Stimulated activated CD4-positive, alpha-beta T cell treated with anti-CD3 and anti-CD28 coated beads, Interleukin-1b, Interleukin-23, amount 100 ng/mL, for 4 hours (primary cell): ENCODE data around the gene DLGAP4.

Source experiments
- DNase-seq, 2 donors: peaks; one replicate each; pipeline ENCODE4 v3.0.0-alpha.2; 2020; ENCODE audit warnings: low read depth in 2 of 2

The DLGAP4 gene, protein sequence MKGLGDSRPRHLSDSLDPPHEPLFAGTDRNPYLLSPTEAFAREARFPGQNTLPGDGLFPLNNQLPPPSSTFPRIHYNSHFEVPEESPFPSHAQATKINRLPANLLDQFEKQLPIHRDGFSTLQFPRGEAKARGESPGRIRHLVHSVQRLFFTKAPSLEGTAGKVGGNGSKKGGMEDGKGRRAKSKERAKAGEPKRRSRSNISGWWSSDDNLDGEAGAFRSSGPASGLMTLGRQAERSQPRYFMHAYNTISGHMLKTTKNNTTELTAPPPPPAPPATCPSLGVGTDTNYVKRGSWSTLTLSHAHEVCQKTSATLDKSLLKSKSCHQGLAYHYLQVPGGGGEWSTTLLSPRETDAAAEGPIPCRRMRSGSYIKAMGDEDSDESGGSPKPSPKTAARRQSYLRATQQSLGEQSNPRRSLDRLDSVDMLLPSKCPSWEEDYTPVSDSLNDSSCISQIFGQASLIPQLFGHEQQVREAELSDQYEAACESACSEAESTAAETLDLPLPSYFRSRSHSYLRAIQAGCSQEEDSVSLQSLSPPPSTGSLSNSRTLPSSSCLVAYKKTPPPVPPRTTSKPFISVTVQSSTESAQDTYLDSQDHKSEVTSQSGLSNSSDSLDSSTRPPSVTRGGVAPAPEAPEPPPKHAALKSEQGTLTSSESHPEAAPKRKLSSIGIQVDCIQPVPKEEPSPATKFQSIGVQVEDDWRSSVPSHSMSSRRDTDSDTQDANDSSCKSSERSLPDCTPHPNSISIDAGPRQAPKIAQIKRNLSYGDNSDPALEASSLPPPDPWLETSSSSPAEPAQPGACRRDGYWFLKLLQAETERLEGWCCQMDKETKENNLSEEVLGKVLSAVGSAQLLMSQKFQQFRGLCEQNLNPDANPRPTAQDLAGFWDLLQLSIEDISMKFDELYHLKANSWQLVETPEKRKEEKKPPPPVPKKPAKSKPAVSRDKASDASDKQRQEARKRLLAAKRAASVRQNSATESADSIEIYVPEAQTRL

DNA sequence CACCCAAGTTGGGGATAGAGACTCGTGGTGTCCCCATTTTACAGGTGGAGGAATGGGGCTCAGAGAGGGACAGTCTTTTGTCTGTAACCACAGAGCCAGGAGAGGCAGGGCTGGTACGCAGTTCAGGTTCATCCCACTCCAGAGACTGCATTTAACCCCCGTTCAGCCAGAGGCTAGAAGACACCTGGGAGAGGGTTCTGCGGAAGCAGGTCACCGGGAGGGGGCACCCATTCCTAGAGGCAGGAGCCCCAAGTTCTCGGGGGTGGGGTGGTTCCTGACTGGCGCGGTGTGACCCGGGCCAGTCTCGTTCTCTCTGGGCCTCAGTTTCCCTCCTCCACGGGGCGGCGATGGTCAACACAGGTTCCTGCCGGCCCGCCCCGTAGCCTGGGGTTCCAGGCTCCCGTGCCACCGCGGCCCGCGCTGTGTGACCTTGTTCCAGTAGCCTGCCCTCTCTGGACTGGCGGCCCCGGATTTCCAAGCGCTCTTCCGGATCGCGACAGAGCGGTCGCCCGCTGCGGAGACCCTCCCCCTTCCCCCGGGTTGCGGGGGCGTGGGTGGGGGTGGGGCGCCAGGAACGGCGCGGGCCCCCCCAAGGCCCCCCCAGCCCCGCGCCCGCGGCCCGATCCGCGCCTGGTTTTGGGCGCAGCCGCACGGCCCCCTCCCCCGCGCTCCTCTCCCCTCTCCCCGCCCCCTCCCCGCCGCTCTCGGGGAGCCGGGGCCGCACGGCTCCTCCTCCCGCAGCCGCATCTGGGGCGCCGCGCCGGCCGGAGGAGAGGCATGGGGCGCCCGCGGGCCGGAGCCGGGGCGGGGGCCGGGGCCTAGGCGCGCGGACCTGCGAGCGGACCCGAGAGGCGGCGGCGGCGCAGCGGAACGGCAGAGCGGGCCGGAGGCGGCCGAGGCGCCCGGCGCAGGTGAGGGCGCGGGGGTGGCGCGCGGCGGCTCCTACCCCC, at the start of gene DLGAP4:
TSS of gene DLGAP4 (plus strand) at position 738 of the 950 bp plus-strand sequence. CDS start 125,379 bp downstream, outside the sequence.
- peak in 1 of 2 donors; percentile 13 for DNase-seq

DNA sequence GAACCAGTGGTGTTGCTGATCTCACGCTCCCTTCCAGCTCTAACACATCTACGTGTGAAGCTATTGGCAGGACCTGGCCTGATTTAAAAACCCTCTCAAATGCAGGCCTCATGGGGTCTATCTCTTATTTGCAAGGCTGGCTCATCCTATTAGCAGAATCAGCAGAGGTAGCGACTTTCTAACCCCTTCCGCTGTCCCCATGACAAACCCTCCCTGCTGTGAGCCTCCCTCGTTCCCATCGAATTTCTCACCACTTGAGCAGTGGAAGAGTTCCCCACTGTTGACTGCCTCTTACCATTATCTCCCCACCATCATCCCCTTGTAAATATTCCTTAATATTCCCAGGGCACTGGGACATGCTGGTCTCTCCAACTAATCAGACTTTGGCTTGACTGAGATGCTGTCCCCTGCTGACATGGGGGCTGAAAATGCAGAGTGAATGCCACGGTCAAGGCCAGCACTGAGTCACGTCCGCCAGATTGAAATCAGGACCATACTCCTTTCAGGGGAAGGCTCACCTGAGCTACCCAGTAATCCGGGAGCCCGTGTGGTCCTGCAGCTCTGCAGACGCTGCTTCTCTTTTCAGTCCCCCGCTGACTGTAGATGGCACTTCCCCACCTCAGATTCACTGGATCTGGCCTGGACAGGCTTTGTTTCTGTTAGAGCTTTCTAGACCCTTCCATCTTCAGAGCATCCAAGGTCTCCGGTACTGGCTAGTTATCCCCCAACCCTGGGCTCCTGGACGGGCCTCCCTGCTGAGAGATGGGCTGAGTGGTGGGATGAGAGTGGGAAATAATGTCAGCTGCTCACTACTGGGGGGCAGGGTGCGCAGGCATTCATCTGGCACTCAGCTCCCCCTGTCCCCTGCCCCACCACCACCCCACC, 46.7 kb upstream of the DLGAP4 start:
- DNase-seq, result no peak

DNA sequence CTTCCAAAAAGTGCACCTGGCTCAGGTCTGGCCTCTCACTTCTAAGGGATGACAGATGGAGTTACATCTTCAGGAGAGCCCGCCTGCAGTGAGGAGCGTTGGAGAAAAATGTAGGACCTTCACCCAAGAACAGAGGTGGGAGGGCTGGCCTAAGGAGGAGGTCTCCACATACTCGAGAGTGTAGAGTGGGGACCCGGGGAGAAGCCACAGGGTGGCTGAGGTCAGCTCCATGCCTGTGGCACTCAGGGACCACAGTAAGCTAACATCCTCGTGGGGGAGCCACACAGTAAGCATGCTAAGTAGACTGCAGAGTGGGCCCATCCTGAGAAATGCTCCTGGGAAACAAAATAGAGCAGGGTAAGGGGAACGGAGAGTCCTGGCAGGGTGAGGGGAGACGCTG, 45.8 kb upstream of the DLGAP4 start:
- no peak for DNase-seq

DNA sequence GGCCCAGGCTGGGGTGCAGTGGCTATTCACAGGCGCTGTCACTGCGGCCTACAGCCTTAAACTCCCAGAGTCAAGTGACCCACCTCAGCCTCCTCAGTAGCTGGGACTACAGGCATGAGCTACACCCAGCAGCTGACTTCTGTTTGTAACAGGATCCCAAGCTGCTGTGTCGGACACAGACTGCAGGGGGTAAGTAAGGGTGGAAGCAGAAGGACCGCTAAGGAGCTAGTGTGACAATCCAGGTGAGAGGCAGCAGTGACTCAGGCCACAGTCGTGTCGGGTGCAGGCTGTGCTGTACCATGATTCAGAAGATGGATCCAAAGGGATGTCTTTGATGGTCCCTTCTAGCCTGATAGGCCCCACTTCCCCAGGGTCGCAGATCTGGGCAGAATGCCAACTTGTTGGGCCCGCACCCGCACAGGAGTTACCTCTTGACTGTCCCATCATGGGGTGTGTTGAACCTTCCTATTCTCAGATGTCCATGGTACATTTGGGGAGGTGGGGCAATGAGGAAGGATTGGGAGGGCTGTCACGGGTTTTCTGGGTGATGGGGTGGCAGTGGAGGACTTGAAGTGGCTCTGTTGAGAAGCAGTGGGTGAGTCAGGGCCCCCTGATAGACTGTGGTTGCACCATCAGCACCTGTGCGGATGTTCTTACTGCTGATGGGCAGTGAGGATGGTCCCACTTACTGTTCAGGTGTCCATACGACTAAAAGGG, 44.6 kb upstream of the DLGAP4 start:
- no peak for DNase-seq

DNA sequence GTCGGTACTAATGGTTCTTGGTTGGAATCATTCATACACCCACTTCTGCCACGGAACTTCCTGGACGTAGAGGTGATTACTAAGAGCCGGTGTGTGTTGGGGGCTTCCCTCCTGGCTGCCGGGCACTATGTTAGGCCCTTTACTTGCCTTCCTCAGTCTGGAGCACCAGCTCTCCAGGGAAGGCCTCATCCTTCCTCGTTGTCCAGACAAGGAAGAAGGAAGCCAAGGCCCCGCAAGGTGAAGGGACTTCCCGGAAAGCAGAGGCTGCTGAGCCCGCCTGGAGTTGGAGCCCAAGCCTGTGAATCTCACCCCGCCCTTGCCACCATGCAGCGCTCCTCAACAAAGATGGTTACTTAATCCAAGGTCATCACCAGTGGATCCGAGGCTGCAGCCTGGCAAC, 43.7 kb upstream of the DLGAP4 start:
- DNase-seq, result no peak

DNA sequence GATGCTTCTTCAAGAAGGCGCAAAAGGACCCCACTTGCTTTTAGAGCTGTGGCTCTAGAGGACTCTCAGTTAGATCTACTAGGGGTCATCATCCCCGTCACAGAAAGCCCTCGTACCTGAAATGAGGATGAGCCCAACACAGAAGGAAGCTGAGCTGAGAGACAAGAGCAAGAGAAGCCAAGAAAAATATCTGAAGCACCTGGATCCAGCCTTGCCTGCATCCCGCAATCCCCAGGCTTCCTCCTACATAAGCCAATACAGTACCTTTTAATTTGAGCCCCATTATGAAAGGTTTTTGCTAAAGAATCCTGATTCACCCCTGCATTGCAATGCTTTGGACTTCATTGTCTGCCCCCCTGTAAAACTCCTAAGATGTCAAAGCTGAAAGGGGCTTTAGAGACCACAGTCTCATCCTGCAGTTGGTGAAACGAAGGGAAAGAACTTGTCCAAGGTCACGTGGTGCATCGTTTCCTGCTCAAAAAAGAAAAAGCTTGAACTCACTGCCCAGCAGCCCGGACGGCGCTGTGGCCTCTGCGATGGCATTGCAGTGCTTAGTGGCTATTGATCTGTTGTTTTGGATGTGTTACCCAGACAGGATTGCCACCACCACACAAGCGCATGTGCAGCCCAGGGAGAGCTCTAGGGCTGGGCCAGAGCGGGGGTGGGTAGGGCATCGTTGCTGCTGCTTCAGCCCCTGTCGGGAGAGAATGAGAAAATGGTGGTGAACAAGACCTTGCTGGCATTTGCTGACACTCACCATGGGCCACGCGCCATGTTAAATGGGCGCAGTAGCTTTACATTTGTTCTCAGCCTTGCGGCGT, 41.5 kb upstream of the DLGAP4 start:
- no peak for DNase-seq

DNA sequence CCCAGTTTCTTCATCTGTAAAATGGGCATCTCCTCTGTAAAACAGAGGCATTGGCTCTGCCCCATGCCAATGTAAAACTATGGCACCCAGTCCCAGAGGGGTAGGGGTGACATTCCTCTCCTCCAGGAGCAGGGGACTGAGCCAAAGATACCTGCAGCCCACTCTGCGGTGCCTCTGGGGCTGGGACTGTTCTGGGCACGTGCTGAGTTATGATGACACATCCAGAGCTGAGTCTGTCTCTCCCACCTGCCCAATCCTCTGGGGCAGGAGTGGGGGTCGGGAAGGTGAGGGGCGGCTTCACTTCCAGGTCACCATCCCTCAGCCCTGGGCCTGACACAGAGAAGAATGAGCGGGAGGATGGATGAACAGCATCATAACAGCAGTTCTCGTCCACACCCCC, 40.0 kb upstream of the DLGAP4 start:
- DNase-seq, result no peak

DNA sequence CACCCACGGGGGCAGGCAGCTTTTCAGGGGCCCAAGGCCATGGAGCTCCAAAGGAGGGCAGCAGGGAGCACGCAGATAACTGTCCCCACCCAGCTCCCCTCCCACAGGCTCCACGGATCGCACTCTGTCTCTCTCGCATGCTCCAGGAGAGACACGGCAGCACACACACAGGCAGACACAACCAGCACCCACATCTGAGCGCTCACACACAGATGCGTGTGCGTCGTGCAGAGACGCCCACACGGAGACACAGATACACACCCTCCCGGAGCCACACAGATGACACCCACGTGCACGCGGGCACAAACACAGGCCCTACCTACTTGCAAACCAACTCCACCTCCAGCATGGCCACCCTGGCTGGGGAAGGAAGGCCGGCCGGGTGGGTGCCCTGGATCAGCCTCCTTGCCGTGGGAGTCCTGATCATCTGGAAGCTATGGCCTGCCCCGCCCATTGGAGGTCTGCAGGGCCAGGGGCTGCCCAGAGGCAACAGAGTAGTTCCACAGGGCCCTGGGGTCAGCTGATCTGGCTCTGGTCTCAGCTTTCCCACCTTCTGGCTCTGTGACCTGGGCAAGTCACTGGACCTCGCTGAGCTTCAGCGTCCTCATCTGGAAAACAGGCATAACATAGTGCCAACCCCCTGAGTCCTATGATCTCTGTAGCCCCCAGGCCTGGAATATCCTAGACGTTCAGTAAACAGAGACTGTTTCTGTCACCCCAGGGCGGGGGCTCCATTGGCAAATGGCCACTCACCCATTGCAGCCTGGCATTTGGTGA, 38.3 kb upstream of the DLGAP4 start:
- no peak for DNase-seq

DNA sequence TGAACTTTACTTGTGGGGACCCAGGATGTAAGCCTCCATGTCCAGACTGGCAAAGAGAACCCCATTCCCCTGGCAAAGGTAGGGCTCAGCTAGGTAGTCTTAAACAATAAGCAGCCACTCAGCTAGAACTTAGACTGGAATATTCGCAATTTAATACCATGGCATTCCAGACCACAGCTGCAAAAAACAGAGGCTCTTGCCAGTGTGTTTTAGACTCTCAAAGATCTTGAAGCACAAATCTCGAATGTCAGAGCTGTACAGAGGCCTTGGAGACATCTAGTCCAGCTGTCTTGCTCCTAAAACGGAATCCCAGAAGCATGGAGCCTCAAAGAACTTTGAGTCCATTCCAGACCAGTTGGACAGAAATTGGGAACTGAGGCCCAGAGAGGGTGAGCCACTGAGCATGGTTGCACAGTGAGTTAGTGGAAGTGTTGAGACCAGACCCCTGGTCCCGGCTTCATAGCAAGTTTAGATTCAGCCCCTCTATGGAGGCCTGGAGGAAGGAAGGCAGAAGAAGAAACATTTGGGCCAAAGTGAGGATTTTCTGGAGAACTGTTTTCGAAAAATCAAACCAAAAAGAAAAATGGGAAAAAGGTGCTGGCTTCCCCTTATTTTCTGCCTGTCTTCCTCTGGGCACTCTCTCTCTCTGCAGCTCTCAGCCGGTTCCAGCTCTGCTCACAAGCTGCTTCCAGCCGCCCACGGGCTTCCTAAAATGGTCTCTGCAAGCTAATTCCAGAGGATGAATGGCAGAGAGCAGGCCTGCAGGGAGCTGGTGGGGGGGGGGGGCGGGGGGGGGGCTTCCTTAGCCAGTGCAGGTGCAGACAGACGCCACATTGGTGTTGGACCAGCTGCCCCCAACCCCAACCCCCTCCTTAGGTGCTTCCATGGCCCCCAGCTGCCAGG, 37.4 kb upstream of the DLGAP4 start:
- no peak for DNase-seq

DNA sequence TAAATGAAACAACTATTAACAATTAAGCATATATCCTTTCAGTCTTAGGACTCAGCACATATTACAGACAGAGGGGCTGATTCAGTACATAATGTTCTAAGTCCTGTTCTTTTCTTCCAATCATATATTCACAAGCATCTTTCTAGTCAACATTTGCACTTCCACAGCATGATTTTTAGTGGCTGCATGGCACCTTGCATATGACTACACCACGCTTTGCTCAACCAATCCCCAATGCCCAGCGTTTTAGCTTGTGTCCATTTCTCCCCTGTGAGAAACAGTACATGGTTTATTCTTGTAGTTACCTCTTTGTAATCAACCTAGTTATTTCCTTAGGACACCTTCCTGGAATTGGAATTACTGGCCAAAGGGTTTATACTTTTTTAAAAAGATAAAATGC, 36.6 kb upstream of the DLGAP4 start:
- no peak for DNase-seq

DNA sequence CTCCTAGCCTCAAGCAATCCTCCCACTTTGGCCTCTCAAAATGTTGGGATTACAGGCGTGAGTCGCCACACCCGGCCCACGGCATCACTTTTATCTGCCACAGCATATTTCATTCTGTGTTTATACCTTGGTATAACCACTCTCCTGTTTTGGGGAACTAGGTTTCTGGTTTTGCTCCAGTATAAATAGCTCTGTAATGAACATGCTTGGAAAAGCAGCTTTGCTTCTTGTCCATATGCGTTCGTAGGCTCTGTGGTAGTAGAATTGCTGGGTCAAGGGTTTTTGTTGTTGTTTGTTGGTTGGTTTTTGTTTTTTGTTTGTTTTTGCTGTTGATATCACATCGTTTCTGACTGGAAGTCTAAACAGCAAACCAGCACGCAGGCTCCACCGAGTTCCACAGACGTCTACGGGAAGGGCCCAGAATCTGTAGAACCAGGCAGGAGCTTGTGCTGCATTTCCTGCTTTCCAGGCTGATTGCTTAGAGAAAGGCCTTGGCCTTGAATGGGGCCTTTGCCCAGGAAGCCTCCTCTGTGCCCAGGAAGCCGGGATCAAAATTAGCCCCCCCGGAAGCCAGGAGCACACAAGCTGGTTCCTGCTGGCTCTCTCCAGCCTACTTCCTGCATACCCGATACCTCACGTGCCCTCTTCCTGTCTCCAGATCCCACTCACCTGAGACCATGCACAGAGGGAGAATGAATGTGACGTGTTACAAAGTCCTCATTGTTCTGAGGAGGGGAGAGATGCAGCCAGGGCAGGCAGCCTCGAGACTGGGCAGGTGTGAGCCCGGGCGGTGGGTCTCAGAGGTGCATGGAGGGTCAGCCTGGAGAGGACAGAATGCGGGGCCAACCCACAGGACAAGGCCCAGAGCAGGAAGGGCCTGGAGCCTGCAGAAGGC, 35.1 kb upstream of the DLGAP4 start:
- no peak for DNase-seq

DNA sequence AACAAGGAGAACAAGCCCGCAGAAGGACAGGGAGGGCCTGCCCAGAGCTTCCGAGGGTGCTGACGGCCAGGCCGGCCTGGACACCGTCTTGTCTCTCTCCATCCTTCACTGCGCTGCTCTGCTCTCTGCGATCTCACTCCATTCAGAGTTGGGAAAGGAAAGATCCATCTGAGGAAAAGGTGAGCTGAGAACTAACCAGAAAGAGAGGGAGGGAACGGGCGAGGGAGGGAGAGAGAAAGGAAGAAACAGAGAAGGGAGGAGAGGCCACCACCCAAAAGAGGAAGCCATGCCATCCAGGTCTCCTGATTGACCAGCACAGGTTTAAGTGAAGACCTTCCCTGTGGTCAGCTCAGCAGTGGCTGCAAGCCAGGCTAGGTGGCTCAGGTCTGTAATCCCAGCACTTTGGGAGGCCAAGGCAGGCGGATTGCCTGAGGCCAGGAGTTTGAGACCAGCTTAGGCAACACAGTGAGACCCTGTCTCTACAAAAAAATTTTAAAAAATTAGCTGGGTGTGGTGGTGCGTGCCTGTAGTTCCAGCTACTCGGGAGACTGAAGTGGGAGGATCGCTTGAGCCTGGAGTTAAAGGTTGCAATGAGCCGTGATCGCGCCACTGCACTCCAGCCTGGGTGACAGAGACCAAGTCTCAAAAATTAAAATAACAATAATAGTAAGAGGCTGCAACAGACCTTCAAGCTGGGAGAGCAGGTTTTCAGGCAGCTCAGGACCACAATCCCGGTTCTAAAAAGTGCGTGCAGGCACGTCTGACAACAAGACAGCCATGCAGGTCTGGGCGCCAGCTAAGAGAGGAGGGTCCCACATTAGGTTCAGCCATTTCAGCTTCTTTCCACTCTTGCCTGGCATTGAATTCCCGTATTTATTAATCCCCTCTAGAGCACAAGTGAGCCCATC, 34.2 kb upstream of the DLGAP4 start:
- no peak for DNase-seq

DNA sequence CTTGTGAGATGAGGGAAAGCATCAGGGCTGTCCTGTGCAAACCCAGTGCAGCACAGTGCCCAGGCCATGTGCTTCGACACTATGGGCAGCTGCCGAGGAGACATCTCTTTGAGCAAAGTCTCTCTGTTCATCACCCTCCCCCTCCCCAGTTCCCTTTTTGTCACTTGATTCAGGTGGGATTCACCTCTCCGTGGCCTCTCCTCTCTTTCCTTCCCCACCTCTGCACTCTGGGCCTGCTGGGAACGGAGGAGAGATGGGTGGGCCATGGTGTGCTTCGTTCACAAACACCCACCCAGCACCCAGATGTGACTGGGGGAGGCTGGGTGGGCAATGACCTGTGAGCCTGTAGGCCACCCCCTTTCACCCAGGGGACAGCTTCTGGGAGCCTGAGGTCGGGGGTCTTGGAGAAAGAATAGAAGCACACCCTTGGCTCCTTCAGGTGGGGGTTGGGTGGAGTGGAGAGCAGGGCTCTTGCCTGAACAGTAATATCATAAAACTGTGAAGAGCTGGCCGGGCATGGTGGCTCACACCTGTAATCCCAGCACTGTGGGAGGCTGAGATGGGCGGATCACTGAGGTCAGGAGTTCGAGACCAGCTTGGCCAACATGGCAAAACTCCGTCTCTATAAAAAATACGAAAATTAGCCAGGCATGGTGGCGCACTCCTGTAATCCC, 33.5 kb upstream of the DLGAP4 start:
- no peak for DNase-seq

DNA sequence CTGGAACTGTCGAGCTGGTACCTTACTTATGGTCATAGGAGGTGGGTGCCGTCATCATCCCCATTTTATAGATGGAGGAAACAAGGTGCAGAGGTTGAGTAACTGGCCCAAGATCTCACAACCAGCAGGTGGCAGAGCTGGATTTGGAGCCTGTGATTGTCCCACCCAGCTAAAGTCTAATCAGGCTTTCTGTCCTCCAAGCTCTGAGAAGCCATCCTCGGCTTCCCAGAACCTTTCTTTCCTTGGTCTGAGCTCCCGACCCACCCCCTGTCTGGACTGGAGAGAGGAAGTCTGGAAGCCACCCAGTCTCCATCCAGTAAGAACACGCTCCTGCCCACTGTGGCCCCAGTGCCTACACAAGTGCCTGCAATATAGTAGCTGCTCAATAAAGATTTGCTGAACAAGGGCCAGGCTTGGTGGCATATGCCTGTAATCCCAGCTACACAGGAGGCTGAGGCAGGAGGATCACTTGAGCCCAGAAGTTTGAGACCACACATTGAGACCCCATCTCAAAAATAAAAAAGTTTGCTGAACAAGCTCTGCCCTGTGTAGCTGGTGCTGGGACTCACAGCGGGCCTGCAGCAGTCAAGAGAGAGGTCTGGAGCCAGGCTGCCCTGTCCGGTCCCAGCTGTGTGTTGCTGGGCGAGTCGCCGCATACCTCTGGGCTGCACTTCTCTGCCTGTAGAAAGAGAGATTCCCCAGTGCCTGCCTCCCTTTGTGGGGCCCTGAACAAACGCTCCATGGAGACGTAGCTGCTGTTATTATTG, 32.5 kb upstream of the DLGAP4 start:
- DNase-seq, result no peak
